GM18498 (cell line): ENCODE measurements around the gene MID1.

ENCODE experiments used
- ATAC-seq: cut with Tn5 transposase; IDR thresholded peaks from one replicate; pipeline ENCODE4 v1.9.1; 2021; ENCODE audit warnings: mild to moderate bottlenecking, moderate library complexity; ENCODE audit not compliant: unreplicated experiment

Gene MID1

GRCh38 chrX:10496345-10496965 is 123.9 kb downstream of the MID1 start:
- no peak for ATAC-seq

DNA sequence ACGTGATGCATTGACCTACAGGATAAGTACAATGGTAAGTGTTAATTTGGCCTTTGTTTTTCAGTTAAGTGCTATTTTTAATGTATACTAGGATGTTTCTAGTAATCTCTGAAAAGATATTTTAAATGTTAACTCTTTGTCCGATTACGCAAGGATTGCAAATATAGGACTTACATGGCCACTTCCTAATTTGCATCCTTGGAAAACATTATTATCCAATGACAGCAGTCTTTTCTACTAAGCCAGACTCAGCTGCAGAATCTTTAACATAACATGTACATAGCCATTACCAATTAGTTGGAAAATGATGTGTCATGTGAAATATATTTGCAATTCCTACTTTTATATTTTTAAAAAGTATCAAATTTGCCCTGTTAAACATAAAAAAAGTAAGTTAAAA is 124.7 kb downstream of the MID1 start:
- ATAC-seq: no peak

- ATAC-seq: no peak
Observed at GRCh38 chrX:10492250-10492649, 128.1 kb downstream of the MID1 start.

- ATAC-seq: no peak
Observed at GRCh38 chrX:10486373-10486772, 134.0 kb downstream of the MID1 start.

DNA sequence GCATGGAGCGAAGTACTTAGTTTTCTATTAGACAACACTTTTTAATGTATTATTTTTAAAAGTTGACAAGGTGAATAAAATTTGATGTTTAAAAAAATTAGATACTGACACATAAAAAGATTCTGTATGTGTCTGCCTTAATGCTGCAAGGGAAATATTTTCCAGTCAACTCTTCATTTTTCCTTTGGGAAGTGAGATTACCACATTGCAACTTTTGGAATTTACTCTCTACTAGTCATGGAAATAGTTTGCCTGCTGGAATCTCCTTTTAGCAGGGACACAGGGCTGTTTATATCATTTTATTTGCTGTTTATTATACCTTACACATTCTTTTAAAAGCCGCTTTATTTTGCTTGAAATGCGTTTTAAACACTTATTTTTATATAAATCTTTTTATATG is 135.1 kb downstream of the MID1 start:
- no peak for ATAC-seq

- no peak for ATAC-seq
Observed at GRCh38 chrX:10484683-10485247, 135.6 kb downstream of the MID1 start.

- no peak for ATAC-seq
Observed at GRCh38 chrX:10483191-10483831, 137.1 kb downstream of the MID1 start.

DNA sequence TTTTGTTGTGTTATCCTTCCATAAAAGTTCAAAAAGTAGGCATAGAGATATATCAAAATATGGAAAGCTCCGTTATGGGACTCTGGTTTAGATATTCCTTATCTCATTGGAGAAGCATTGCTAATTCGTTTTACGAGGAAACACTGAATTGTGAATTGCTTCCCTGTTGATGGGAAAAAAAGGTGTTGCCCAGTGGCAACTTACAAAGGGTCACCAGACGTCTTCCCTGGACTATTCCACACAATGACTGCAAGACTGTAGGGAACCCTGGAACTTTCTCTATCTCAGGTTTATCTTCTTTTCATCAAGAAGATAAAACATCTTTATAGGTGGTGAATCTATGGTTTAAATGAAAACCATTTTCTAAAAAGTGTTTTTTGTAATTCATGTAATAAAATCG is 137.7 kb downstream of the MID1 start:
- no peak for ATAC-seq

DNA sequence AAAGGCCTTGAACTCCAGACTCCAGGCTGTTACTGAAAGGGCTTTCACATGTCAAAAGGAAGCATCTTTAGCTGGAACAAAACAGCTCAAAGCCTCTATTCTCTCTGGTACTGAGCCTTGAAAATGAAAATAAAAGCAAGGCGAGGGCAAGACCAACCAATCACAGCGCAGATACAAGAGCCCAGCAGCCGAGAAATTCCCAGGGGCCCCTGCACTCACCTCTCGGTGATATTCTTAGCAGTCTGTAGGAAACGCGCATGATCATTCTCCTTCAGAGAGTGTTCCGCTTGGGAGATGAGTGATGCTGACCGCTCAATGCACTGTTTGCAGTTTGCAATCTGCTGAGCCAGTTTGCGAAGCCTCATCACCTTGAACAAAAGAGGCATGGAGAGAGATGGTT is 138.1 kb downstream of the MID1 start:
- ATAC-seq: peak; percentile 84

GRCh38 chrX:10480861-10481260 is 139.5 kb downstream of the MID1 start:
- ATAC-seq: no peak

GRCh38 chrX:10479508-10479907 is 140.9 kb downstream of the MID1 start:
- ATAC-seq: no peak

- ATAC-seq: no peak
Observed at GRCh38 chrX:10477525-10477924, 142.9 kb downstream of the MID1 start.

GRCh38 chrX:10474913-10475568 is 145.3 kb downstream of the MID1 start:
- no peak for ATAC-seq

GRCh38 chrX:10474510-10474909 is 145.9 kb downstream of the MID1 start:
- ATAC-seq: no peak

DNA sequence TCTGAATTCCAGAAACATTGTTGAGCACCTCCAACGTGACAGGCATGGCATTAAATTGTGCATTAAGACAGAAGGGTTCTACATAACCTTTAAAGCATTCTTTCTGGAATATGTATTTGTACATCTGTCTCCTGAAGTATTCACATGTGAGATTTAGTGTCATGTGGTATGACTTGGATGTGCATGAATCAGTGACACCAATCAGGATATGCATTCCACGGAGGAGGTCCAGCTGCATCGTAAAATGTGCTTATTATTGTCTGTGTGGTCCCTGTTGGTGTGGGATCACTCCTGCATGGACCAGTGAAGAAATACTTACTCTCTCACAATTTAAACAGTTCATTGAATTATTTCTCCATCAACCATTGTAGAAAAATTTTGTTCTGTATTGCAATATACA is 149.0 kb downstream of the MID1 start:
- no peak for ATAC-seq

- no peak for ATAC-seq
Observed at GRCh38 chrX:10470009-10470408, 150.4 kb downstream of the MID1 start.

GRCh38 chrX:10467793-10468192 is 152.6 kb downstream of the MID1 start:
- no peak for ATAC-seq

DNA sequence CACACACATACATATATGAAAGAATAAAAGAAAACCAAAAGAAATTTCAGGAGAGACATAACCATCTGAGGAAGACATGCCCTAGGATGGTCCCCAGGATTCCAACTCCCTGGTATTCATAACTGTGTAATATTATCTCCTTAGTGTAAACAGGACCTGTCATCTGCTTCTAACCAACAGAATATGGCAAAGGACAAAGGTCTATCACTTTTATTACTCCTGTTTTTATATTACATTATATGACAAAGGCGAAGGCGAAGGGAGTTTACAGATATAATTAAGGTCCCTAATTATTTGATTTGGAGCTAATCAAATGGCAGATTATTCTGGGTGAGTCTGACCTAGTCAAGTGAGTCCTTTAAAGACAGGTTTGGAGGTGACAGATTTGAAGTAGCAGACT is 155.1 kb downstream of the MID1 start:
- ATAC-seq: no peak

GRCh38 chrX:10457092-10457491 is 163.3 kb downstream of the MID1 start:
- no peak for ATAC-seq

- no peak for ATAC-seq
Observed at GRCh38 chrX:10453945-10454344, 166.4 kb downstream of the MID1 start.

DNA sequence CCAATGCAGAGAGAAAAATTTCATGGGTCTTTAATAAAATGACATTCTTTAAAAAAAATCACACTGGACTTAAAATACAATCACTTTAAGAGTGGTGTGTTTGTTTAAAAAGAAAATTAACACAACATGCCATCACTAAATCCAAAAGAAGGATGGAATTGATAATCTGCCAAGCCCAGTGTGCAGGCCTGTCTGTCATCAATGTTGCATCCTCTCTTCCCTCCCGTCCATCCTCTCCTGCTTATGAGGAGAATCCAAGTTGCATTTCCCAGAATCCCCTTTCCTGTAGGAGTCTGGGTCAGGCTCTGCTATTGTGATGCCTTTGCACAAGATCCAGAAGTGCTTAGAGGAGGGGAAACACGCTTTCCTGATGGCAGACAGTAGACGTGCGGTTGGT is 169.4 kb downstream of the MID1 start:
- no peak for ATAC-seq
